Endothelial cell of umbilical vein (primary cell): ENCODE results near the gene ZBED4.

Source experiments
- CTCF ChIP-seq, 2 donors: IDR thresholded peaks; 1 replicate in 1 of 2; 2 replicates in 1 of 2; pipeline ENCODE4 v1.5.1; 2011; ENCODE audit warnings: low read length in 2 of 2, mild to moderate bottlenecking in 2 of 2, moderate library complexity in 2 of 2, control low read depth in 1 of 2, inconsistent platforms in 1 of 2, low read depth in 1 of 2; ENCODE audit not compliant: insufficient read depth in 1 of 2; ENCODE audit errors: extremely low read depth in 1 of 2
- EZH2 ChIP-seq: IDR thresholded peaks from 2 replicates; pipeline ENCODE4 v1.6.1; 2012; ENCODE audit warnings: borderline replicate concordance, low read depth, mild to moderate bottlenecking, moderate library complexity, low read length, inconsistent platforms; ENCODE audit not compliant: severe bottlenecking
- POLR2A ChIP-seq: IDR thresholded peaks from 2 replicates; pipeline ENCODE4 v1.6.1; 2012; ENCODE audit warnings: low read depth, mild to moderate bottlenecking, control low read depth, low read length

DNA sequence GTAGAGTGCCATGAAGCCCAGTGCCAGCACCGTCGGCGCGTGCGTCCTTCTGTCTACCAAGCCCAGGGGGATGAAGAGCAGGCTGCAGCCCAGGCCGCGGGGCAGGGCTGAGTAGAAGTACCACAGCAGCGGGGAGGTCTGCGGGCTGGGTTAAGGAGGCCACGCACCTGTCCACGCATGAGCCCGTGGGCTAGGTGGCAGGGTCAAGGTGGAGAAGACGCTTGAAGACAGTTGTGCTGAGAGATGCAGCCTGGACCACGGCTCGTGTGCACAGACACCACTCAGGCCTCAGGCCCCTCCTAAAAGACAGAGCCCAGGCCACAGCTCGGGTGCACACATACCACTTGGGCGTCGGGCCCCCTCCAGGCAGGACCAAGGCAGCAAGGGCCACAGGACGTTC is 54.2 kb downstream of the ZBED4 start:
- TF ChIP-seq CTCF (IDR thresholded peaks at IDR 0.05; ENCODE audit: extremely low read depth in 1 of 2, insufficient read depth in 1 of 2, low read depth in 1 of 2, low read length in 2 of 2), result no peak
- TF ChIP-seq POLR2A, result no peak
- TF ChIP-seq EZH2, result no peak
